DOHH2 (cell line): ENCODE measurements around the gene USP1.

Experiments
- EZH2phosphoT487 ChIP-seq: fragments of 200-600 bp; sonication (generic); IDR thresholded peaks from 2 replicates; pipeline ENCODE4 v1.6.1; 2017; ENCODE audit warnings: borderline replicate concordance, mild to moderate bottlenecking, antibody characterized with exemption, low read length, moderate library complexity, mixed read lengths
- TF ChIP-seq, protein P1 (sequence below): fragments of 200-600 bp; sonication (generic); IDR thresholded peaks from one replicate; pipeline ENCODE4 v1.5.1; 2014; ENCODE audit warnings: antibody characterized with exemption, mild to moderate bottlenecking, low read depth, low read length; ENCODE audit not compliant: poor library complexity, severe bottlenecking

DNA sequence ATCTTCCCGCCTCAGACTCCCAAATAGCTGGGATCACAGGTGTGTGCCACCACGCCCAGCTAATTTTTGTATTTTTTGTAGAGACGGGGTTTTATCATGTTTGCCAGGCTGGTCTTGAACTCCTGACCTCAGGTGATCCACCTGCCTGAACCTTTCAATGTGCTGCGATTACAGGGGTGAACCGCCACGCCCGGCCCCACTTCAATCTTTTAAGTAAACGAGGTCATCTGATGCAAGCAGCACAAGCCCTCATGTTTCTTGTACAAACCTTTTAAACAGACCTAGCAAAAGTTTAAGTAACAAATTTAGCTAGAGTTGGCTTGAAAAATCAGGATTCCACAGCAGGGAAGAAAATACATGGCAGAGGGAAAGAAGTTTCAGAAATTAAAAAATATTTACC lies 21.2 kb upstream of the USP1 start:
- TF ChIP-seq, protein P1, sequence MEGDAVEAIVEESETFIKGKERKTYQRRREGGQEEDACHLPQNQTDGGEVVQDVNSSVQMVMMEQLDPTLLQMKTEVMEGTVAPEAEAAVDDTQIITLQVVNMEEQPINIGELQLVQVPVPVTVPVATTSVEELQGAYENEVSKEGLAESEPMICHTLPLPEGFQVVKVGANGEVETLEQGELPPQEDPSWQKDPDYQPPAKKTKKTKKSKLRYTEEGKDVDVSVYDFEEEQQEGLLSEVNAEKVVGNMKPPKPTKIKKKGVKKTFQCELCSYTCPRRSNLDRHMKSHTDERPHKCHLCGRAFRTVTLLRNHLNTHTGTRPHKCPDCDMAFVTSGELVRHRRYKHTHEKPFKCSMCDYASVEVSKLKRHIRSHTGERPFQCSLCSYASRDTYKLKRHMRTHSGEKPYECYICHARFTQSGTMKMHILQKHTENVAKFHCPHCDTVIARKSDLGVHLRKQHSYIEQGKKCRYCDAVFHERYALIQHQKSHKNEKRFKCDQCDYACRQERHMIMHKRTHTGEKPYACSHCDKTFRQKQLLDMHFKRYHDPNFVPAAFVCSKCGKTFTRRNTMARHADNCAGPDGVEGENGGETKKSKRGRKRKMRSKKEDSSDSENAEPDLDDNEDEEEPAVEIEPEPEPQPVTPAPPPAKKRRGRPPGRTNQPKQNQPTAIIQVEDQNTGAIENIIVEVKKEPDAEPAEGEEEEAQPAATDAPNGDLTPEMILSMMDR: no peak
- no peak for TF ChIP-seq EZH2phosphoT487
